Tongue (tissue), 2 donors: ENCODE data around the gene CC2D1A. TPM values are rescaled to one million over a fixed set of nuclear protein-coding genes. Genes with fewer than 3 reads are reported as not detected.
"Not testable (repeated sequence)": the region's sequence is repeated elsewhere in the genome, so short reads cannot be mapped to it uniquely, and the experiment has no call there.

Experiments
- DNase-seq: peaks from one replicate; pipeline ENCODE4 v3.0.0-alpha.2; 2015
- total RNA-seq: library from RNA; depleted of rRNA; stranded (reverse); fragments of >200 nt; gene quantifications from one replicate; pipeline ENCODE4 v1.2.3, GENCODE V29; 2014

Gene CC2D1A
- total RNA-seq, 1 donor from 2014 or later: 11.9 TPM

DNA sequence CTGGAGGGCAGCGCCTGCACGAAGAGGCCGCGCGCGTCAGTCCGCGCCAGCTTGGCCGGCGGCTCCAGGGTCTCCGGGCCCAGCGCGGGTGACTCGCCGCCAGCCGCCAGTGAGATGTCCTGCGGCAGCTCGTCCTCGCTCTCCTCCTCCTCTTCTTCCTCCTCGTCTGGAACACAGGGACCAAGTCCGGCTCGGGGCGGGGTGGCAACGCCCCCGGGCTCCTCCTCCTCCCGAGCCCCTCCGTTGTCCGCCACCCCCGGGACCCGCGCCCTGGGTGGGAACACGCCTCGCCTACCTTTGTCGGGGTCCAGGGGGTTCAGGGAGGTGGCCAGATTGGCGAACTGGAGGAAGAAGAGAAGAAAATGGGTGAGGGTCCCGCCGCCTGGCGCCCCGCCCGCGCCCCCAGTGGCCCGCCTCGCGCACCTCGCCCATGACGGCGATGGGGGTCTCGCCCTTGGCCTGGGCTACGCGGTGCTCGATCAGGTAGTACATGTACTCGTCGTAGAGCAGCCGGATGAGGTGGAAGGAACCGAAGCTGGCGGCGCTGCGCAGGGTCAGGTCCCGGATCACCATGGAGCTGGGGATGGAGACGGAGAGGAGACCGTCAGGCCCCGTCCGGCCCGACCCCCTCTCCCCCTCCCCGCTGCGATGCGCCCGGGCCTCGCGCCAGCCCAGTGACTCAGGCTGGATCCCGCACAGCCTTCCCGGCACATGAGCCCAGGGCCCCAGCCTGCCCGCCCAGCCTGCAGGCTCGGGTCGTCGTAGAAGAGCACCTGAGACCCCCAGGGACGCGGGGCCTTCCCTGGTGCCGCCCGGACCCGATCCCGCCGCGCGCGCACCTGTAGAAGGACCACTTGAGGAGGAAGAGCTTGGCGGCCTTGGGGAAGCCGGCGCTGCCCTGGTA, 57.0 kb downstream of the CC2D1A start:
- peak; percentile 64 for DNase-seq

DNA sequence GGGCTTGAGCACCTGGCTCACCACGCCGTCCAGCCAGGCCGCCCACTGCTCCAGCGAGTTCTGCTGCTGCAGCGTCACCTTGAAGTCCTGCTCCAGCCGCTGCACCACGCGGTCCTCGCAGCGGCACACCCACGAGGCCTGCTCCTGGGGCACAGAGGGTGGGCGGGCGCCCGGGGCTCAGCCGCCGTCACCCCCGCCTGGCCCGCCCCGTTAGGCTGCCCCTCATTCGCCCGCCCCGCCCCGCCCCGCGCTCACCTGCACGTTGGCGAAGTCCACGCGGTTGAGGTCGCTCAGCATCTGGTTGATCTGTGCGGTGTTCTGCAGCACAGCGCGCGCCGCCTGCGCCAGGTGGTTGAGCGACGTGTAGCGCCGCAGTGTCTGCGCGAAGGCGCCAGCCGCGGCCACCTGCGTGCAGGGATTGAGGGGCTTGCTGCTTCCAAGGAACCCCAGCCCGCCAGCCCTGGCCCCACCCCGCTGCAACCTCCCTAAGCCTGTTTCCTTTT, 57.7 kb downstream of the CC2D1A start:
- DNase-seq: no peak

DNA sequence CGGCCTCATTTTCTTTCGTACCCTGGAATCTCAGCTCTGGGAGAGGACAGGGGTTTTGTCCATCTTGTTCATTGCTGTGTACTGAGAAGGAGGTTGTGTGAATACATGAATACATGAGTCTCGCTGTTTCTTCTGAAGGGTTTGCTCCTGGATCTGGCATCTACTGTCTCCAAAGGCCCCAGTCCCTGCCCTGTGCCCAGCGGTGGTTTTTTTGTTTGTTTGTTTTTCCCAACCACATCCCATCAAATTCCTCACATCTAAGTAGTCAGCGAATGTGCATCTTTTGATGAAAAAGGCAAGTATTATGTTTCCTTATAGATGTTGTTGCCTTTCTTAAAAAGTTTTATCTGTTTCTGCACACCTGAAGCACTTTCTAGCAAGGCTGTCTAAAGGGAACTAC, 58.8 kb downstream of the CC2D1A start:
- no peak for DNase-seq

DNA sequence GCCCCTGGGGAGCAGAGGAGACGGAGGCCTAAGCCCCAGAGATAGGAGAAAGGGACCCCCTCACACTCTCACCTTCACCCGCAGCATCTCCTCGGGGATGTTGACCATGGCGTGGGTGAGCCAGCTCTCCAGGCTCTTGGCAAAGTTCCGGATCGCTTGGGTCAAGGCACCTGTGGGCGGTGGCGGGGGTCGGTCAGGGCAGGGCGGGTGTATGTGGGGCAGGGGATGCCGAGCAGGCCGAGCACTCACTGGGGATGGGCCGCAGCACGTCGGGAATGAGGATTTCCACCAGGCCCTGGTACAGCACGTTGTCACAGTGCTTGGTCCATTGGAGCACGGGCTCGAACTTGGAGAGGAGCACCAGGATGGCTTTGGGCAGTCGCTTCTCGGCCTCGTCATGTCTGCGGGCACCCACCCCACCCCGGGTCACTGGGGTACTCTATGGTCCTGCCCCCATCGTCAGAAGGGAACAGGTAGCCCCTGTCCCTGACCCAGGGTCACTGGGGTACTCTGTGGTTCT, 59.4 kb downstream of the CC2D1A start:
- DNase-seq: no peak

DNA sequence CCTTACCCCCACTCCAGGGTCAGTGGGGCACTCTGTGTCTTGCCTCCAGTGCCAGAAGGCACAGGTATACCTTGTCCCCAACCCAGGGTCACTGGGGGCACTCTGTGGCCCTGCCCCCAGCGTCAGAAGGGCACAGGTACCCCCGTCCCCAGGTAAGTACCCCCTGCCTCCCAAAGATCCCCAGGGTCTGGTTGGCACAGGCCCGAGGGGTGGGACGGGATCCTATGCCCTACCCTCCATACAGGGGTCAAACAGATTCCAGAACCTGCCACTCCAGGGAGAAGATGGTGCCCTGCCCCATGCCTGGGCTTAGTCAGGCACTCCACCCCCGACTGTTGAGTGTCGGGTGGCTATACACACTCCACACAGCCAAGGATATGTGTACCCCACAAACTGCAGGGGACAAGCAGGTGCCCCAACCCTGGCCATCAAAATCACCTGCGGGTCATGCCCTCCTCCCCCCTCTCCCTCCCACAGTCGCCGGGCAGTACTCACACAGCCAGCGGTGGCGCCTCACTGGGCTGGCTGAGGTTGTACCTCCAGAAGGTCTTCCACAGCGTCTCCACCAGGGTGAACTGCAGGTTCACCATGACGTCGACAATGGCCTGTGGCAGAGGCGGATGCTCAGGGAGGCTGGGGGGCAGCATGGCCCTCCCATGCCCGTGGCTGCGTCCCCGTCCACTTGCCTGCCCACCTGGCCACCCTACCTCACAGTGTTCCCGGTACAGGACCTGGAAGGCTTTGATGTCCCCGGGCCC, 60.1 kb downstream of the CC2D1A start:
- DNase-seq: no peak

DNA sequence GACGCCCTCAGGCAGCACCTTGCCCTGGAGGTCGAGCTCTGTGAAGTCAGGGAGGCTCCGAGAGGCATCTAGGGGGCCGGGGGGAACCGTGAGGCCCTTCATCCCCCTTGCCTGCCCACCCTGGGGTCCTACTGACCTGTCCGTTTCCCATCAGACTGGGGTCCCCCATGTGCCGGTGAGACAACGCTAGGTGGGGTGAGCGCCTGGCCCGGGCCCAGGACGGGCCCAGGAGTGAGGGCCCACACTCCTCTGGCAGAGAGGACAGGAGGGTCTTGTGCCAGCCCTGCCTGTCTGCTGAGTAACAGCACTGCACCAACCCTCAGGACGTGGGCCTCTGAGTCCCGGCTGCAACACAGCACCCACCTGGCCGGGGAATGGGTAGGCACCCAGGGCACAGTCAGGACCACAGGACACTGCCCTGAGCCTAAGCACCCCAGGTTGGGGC, 60.7 kb downstream of the CC2D1A start:
- DNase-seq: no peak

DNA sequence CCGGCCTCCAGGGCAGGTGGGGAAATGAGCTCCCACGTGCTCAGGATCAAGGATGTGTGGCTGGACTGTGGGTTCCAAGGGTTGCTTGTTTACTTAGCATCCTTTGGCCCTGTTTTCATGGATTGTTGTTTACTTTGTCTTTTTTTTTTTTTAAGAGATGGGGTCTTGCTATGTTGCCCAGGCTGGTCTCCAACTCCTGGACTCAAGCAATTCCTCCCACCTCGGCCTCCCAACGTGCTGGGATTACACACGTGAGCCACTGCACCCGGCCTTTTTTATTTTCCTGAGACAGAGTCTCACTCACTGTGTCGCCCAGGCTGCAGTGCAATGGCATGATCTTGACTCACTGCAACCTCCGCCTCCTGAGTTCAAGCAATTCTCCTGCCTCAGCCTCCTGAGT, 61.2 kb downstream of the CC2D1A start:
- not testable (repeated sequence) for DNase-seq

DNA sequence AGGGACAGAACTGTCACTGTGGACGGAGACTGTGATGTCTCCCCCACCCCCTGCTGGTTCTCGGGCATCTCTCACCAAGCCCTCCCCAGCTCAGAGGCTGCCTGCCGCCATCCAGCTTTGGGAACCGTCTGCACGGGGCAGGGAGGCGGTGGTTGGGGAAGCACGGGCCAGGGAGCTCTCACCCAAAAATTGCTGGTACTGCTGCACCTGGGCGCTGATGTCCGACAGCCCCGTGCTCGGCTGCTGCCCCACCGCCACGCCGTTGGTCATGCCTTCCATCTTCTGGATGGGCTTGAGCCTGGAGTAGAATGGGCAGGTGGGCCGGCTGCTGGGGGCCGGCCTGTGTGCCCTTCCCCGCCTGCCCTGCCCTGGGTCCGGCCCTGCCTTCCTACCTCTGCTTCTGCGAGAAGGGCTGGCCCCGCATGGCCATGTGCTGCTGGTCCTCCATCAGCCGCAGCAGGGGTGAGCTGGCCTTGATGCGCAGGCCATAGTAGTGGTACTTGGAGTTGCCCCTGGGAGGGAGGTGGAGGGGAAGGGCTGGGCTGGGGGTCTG, 62.5 kb downstream of the CC2D1A start:
- no peak for DNase-seq

DNA sequence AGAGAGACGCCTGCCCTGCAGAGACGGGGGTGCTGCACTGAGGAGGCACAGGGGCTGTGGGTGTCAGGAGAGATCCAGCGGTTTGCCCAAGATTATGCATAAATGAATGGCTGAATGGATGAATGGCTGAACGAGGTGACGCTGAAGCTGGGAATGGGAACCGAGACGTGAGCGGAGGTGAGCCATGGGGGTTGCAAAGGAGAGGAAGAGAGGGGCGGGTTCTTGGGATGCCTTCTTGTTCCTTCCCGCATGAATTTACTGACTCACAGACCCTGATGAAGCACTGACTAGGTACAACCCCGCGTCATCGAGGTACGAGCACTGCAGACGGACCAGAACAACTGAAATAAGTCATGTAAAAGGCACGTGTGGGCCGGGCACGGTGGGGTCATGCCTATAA, 63.0 kb downstream of the CC2D1A start:
- DNase-seq: no peak

DNA sequence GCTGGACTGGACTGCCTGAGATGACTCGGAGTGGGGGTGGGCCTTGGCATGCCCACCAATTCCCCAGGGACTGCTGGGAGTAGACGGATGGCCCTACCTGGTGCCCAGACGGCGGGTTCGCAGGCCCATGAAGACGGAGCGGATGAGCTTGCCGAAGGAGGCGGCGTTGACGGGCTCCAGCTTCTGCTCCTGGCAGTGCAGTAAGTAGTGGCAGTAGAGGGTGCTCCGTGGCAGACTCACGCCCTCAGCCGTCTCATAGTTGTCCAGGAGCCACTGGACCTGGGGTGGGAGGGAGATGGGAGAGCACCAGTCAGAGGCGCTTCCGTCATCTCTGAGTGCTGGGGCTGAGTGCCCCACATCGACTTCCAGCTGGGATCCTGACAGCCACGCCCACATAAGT, 63.9 kb downstream of the CC2D1A start:
- no peak for DNase-seq

DNA sequence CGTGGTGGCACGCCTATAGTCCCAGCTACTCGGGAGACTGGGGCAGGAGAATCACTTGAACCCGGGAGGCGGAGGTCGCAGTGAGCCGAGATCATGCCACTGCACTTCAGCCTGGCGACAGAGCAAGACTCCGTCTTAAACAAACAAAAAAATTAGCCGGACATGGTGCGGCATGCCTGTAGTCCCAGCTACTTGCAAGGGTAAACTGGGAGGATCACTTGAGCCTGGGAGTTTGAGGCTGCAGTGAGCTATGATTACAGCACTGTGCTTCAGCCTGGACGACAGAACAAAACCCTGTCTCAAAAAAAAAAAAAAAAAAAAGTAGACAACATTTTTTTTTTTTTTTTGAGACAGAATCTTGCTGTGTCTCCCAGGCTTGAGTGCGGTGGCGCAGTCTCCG, 65.9 kb downstream of the CC2D1A start:
- DNase-seq: not testable (repeated sequence)

DNA sequence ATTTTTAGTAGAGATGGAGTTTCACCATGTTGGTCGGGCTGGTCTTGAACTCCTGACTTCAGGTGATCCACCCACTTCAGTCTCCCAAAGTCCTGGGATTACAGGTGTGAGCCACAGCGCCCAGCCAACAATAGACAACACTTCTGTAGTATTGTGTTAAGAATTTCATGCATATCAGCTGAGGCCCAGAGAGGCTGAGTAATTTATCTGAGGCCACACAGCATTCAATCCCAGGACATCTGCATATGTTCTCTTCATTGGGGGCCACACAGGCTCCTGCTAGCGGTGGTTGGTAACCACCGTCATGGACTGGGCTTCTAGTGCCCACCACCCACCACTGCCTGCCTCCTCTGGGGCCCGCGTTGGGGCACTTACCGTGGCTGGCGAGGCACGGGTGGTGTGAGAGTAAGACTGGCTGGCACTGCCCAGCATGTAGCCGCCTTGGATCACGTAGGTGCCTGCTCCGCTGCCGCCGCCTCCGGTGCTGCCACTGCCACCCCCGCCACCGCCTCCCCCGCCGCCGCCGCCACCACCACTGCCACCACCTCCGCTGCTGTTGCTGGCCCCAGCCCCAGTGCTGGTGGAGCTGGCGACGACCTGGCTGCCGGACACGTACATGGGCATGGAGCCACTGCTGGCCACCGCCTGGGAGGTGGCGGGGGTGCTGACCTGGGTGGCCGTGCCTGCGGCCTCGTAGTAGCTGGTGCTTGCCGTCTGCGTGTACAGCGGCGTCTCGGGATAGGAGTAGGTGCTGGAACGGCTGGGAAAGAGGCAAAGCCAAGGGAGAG, 66.6 kb downstream of the CC2D1A start:
- DNase-seq: no peak

DNA sequence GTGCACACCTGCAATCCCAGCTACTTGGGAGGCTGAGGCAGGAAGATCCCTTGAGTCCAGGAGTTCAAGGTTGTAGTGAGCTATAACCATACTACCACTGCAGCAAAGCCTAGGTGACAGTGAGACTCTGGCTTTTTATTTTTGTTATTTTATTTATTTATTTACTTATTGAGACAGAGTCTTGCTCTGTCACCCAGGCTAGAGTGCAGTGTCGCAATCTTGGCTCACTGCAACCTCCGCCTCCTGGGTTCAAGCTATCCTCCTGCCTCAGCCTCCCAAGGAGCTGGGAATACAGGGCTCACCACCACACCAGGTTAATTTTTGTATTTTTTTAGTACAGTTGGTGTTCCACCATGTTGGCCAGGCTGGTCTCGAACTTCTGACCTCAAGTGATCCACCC, 67.5 kb downstream of the CC2D1A start:
- not testable (repeated sequence) for DNase-seq

DNA sequence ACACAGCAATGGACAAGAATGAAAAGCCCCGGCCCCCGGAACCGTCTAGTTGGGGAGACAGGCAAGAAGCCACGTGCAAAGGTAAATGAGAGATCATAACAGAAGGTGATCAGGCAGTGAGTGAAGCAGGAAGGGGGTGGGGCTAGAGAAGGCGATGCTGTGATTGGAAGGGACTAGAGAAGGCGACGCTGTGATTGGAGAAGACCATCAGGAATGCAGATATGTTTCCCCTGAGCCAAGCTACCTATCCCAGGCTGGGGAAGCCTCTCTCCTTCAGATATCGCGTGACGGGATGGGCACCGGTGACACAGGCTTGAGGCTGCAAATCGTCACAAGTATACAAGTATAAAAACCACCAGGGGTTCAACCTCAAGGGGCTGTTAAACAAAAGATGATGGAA, 68.1 kb downstream of the CC2D1A start:
- peak; percentile 51 for DNase-seq

DNA sequence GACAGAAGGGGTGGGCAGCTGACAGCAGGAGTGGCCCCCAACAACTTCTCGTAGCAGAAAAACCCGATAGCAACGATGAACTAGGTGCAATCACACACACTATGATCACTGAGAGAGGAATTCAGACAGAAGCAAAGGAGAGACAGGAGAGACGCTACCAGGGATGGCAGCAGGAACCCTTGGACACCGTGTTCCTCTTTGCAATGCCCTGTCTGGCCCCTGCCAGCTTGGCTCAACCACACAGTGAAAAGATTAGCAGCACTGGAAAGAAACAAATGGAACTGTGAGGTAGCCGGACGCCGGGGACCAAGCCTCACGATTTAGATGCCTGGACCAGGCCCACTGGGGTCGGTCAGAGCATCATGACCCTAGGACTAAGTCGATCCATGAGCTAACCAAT, 69.9 kb downstream of the CC2D1A start:
- no peak for DNase-seq

DNA sequence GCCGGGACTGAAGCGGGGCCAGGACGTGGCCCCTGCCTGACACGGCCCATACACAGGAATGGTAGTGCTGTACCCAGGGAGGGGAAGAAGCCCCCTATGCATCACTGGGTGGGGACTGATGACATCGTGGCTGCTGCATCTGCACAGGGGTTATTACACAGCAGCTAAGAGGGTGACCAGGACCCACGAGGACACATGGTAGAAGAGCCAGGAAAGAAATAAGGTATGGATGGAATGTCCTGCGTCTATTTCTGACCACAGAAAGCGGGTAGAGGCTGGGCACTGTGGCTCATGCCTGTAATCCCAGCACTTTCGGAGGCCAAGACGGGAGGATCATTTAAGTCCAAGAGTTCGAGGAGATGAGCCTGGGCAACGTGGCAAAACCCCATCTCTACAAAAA, 70.4 kb downstream of the CC2D1A start:
- DNase-seq: no peak

DNA sequence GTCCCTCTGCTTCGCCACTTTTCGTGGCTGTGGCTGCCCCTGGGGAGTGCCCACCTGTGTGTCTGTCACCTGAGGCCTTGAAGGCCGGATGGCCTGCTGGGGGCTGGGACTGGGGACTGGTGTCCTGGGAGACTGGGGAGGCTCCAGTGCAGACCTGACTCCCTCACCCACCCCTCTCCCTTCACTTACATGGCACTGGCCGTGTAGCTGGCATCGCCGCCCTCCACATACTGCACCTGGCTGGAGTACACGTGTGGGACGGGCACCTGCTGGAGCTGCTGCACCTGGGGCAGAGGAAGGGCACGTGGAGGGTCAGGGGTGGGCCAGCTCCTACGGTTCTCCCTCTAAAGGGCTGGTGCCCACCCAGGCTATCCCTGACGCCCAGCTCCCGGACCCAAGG, 71.8 kb downstream of the CC2D1A start:
- no peak for DNase-seq

DNA sequence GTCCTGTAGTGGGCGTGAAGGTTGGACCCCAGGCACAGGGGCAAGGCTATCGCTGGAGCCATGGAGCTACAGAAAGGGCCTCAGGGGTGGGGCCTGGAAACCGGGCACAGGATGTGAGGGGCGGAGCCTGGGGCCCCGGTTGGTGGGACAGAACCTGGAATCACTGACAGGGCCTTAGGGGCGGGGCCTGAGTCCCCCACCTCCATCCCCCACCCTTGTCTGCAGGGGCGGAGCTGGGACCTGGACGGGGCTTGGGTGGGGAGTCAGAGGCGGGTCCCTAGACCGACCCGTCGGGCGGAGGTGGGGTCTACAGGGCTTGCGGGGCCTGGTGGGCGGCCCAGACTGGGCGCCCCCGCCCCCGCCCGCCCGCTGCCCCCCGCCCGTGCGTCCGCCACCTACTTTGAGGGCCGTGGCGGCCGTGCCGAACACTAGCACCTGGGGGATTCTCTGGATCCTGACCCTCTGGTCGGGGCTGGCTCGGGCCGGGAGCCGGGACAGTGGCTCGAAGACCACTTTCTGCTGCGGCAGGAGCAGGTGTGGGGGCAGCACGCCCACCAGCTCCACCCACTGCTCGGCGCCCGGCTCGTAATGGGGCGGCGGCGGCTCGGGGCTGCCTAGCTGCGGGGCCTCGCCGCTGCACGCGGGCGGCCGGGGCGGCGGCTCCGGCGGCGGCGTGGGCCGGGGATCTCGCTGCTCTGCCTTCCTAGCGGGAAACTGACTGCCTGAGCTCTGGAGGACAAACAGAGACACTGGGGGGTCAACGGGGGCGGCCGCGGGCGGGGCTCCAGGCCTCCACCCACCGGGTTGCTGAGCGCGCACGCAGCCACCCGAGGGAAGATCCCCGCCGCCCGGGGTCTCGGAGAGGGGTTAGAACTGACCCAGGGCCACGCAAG, 72.6 kb downstream of the CC2D1A start:
- DNase-seq: peak; percentile 94

DNA sequence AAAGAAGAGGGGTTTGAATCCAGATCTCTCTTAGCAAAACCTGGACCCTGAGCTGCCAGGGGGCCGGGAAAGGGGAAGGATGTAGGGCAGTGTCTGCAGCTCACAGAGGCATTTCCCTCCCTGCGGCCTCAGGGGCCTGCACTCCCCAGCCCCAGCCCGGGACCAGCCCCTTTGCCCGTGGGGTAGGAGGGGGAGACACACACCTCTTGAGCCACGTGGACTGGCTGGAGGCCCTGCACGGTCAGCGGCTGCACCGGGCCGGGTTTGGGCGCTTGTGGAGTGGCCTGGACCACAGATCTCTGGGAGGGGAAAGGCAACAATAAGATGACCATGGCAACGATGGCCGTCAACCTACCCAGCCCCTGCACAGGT, 73.2 kb downstream of the CC2D1A start:
- peak; percentile 79 for DNase-seq

DNA sequence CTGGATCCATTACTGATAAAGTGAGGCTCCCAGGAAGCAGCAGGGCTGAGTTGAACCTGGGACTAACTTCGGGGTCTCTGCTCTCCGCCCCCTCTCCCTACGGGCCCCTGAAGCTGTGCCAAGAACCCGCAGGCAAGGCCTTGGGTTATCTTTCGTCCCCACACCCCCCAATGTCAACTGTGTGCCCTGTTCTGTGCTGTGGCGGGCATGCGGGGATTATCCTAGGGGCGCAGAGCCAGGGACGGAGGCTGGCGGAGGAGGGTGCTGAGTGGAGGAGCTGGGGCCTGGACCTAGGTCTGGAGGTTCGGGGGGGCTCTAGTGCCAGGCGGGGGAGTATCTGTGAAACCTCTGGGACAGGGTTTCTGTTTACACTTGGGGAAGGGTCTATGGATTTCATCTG, 73.7 kb downstream of the CC2D1A start:
- DNase-seq: no peak

DNA sequence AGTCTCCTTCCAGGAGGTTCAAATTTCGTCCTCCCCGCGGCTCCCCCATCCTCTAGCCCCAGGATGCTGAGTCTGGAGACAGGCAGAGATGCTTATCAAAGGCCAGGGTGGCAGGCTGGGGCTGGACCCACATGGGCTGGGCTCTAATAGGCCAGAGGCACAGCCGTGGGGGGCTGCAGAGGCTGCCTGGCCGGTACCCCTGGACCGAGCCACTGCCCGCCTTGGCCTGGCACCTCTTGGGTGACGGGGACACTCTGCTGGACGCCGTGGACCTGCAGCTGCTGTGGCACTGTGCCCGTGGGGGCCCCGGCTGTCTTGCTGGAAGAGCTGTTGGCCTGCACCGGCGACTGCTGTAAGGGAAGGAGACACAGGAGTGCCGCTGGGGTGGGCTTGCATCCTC, 74.3 kb downstream of the CC2D1A start:
- no peak for DNase-seq
